Prostate gland (tissue), 2 donors: Measurements from ENCODE around the gene CD37. TPM values are rescaled to one million over a fixed set of nuclear protein-coding genes. Genes with fewer than 3 reads are reported as not detected.

Experiments used
- DNase-seq: peaks from one replicate; pipeline ENCODE4 v3.0.0-alpha.2; 2019; ENCODE audit warnings: low spot score
- H3K27ac ChIP-seq, 2 donors: fragments of 200-600 bp; sonication (generic); 2 replicates each; pipeline ENCODE4 v1.5.1; 2017 to 2019
- H3K27me3 ChIP-seq: fragments of 200-600 bp; sonication (generic); replicated peaks from 2 replicates; pipeline ENCODE4 v1.5.1; 2019; ENCODE audit not compliant: insufficient read depth
- H3K36me3 ChIP-seq, 2 donors: fragments of 200-600 bp; sonication (generic); 1 replicate in 1 of 2; 2 replicates in 1 of 2; pipeline versions ENCODE4 v1.5.1 to v1.8.1; 2017 to 2019
- H3K4me1 ChIP-seq: fragments of 200-600 bp; sonication (generic); replicated peaks from 2 replicates; pipeline ENCODE4 v1.5.1; 2019
- H3K4me3 ChIP-seq, 2 donors: fragments of 200-600 bp; sonication (generic); 2 replicates each; pipeline ENCODE4 v1.5.1; 2017 to 2019
- H3K9me3 ChIP-seq: fragments of 200-600 bp; sonication (generic); 2 replicates; pipeline ENCODE4 v1.5.1; 2017
- CTCF ChIP-seq, 4 experiments: fragments of 200-600 bp in 2 of 4; fragments of 450-650 bp in 2 of 4; sonication (generic) in 2 of 4; IDR thresholded peaks; 1 replicate in 3 of 4; 2 replicates in 1 of 4; pipeline ENCODE4 v1.5.1; 2016 to 2019; ENCODE audit warnings: antibody characterized with exemption in 4 of 4, mild to moderate bottlenecking in 2 of 4, moderate library complexity in 2 of 4
- POLR2A ChIP-seq: fragments of 450-650 bp; IDR thresholded peaks from one replicate; pipeline ENCODE4 v1.6.1; 2016; ENCODE audit warnings: antibody characterized with exemption, mild to moderate bottlenecking
- POLR2AphosphoS5 ChIP-seq: sonication (generic); formaldehyde crosslinking; IDR thresholded peaks from one replicate; pipeline ENCODE4 v1.6.1; 2017; ENCODE audit warnings: antibody characterized with exemption
- WGBS: methylation state at CpG from one replicate; pipeline ENCODE4 v1.1.5; 2018; 5-methylcytosine and 5-hydroxymethylcytosine counted together
- intact Hi-C: fragments of 100-400 bp; cut with DNase I; formaldehyde crosslinking; loops from one replicate; pipeline ENCODE4 v1.14.2; 2022
- microRNA-seq: library from miRNA; unstranded; fragments of <30 nt; microRNA quantifications from one replicate; pipeline ENCODE4, GENCODE V29; 2016
- small RNA-seq, 2 donors: library from RNA; depleted of rRNA; stranded (forward); fragments of <200 nt; gene quantifications; one replicate each; pipeline ENCODE3, GENCODE V24; 2016
- total RNA-seq, 2 donors: library from RNA; depleted of rRNA; stranded (reverse); fragments of >200 nt; gene quantifications; one replicate each; pipeline ENCODE4 v1.1.0, GENCODE V29; 2016

Gene CD37
- total RNA-seq, 2 donors from 2014 or later, result 9.5 to 21.4 TPM

GRCh38 chr19:49387936-49388372 lies 52.7 kb downstream of the CD37 start, which contains the start of gene KASH5:
Gene KASH5, plus strand, starts transcription at chr19:49388249. Its CDS starts 2,635 bp downstream, at chr19:49390884.
- Histone ChIP-seq H3K36me3 (no peaks in the 10 kb centered on the region), H3K4me1 (no peaks in the 10 kb centered on the region), H3K27ac (no peak within 1 kb of the TSS), H3K27me3 (no peaks in the 10 kb centered on the region), H3K9me3 (no peaks in the 10 kb centered on the region), H3K4me3 (no peak within 1 kb of the TSS)
- intact Hi-C loops, result no loop called here
- DNase-seq, result peak; percentile 44
- TF ChIP-seq POLR2A, result no peak
- TF ChIP-seq POLR2AphosphoS5, result peak; percentile 42
- TF ChIP-seq CTCF (IDR thresholded peaks at IDR 0.05), result no peak
- WGBS, result 59% methylated on average over 37 of the region's 40 CpGs

GRCh38 chr19:49389406-49389805 lies 54.2 kb downstream of the CD37 start:
- intact Hi-C loops, result no loop called here

More at GRCh38 chr19:49389406-49389805, 54.2 kb downstream of the CD37 start:
- H3K27ac ChIP-seq, result no peak overlapping the region
- H3K4me1 ChIP-seq, result no peaks in the 10 kb centered on the region
- no peaks in the 10 kb centered on the region for H3K36me3 ChIP-seq
- H3K27me3 ChIP-seq, result no peaks in the 10 kb centered on the region
- H3K9me3 ChIP-seq, result no peaks in the 10 kb centered on the region
- TF ChIP-seq POLR2AphosphoS5 (no peak), POLR2A (no peak), CTCF (IDR thresholded peaks at IDR 0.05) (no peak)
- no peak overlapping the region for H3K4me3 ChIP-seq
- 85% methylated on average over 20 of the region's 20 CpGs for WGBS
- no peak for DNase-seq

Small RNA genes lying within 50 kb of the gene (microRNA-seq; reads per million reads assigned to microRNA genes)
- gene MIR4324, result not detected

Small RNA genes lying within 50 kb of the gene (small RNA-seq; reads per million reads assigned to genes)
- 0 reads per million in 2 donors for gene MIR4324

Other genes starting within 250 kb of the CD37 start
- gene SNRNP70, start 250.0 kb upstream of the CD37 start, total RNA-seq, result 100 to 1,000 TPM; 318 to 391 TPM
- 10 to 100 TPM; 31.2 to 64.3 TPM for gene LIN7B, start 221.0 kb upstream of the CD37 start, total RNA-seq
- 10 to 100 TPM in 1 of 2 donors, 1 to 10 TPM in 1; 2.2 to 11.1 TPM for gene C19orf73, start 216.3 kb upstream of the CD37 start, total RNA-seq
- gene PPFIA3, start 215.9 kb upstream of the CD37 start, total RNA-seq, result 10 to 100 TPM; 12.3 to 18.2 TPM
- gene HRC, start 180.0 kb upstream of the CD37 start, total RNA-seq, result 1 to 10 TPM; 3.8 to 6.7 TPM
- 100 to 1,000 TPM in 1 of 2 donors, 10 to 100 TPM in 1; 99.0 to 126 TPM for gene TRPM4, start 177.6 kb upstream of the CD37 start, total RNA-seq
- gene SLC6A16, start 10.2 kb upstream of the CD37 start, total RNA-seq, result 1 to 10 TPM in 1 of 2 donors, under 1 TPM in 1; 0.59 to 4.3 TPM
- gene TEAD2, start 27.0 kb downstream of the CD37 start, total RNA-seq, result 10 to 100 TPM; 17.0 to 28.0 TPM
- 10 to 100 TPM in 1 of 2 donors, 1 to 10 TPM in 1; 1.0 to 17.8 TPM for gene DKKL1, start 28.5 kb downstream of the CD37 start, total RNA-seq
- 10 to 100 TPM in 1 of 2 donors, not detected in 1; 13.1 TPM for gene KASH5, start 52.8 kb downstream of the CD37 start, total RNA-seq
- gene PTH2, start 88.0 kb downstream of the CD37 start, total RNA-seq, result not detected
- gene GFY, start 90.0 kb downstream of the CD37 start, total RNA-seq, result not detected
- under 1 TPM; 0.09 to 0.40 TPM for gene SLC17A7, start 106.1 kb downstream of the CD37 start, total RNA-seq
- gene PIH1D1, start 116.4 kb downstream of the CD37 start, total RNA-seq, result 100 to 1,000 TPM in 1 of 2 donors, 10 to 100 TPM in 1; 93.0 to 123 TPM
- gene ALDH16A1, start 117.8 kb downstream of the CD37 start, total RNA-seq, result 10 to 100 TPM; 24.3 to 42.0 TPM
- 10 to 100 TPM in 1 of 2 donors, 1 to 10 TPM in 1; 2.9 to 10.7 TPM for gene FLT3LG, start 138.8 kb downstream of the CD37 start, total RNA-seq
- 1,000 to 10,000 TPM; 2,414 to 3,956 TPM for gene RPL13A, start 152.2 kb downstream of the CD37 start, total RNA-seq
- gene RPS11, start 161.0 kb downstream of the CD37 start, total RNA-seq, result 1,000 to 10,000 TPM; 4,118 to 4,499 TPM
- 100 to 1,000 TPM; 140 to 153 TPM for gene FCGRT, start 177.3 kb downstream of the CD37 start, total RNA-seq
- 10 to 100 TPM in 1 of 2 donors, 1 to 10 TPM in 1; 2.5 to 14.5 TPM for gene RCN3, start 192.6 kb downstream of the CD37 start, total RNA-seq
- 10 to 100 TPM; 62.9 to 91.7 TPM for gene NOSIP, start 245.2 kb downstream of the CD37 start, total RNA-seq
- 10 to 100 TPM in 1 of 2 donors, 1 to 10 TPM in 1; 8.1 to 22.5 TPM for gene PRRG2, start 245.9 kb downstream of the CD37 start, total RNA-seq